Measurements from ENCODE around the gene ANKRD22.
A peak's percentile ranks its signal among the peaks of the same experiment; 100 is the strongest.

Gene ANKRD22

DNA sequence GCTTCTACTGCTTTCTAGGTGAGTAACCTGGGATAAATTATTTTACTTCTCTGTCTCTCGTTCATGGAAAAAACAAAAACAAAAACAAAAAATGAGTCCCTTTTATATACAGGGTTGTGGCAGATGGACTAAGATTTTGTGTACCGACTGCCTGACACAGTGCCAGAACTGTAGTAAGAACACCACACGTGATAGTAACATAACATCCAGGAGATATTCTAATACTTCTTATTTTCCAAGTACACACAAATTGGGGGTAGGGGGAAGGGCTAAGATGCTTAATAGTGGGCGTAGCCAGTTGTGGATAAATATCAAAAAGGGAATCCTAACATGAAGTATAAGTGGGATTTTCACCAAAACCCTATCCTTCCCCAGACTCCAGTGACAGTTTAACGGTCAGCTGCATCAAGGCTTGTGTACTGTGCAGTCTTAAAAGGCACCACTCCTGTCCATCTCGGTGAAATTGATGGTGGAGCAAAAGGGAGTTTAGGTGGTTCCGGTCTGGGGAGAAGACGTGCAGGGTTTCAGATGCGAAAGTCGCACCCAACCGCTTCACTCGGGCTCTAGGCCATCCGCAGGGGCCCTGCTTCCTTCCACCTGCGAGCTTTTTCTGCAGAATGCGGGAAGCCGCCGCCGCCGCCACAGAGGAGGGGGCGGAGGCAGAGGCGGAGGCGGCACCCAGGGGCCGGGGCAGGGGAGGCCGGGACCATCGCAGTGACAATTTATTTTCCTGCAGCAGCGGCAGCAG, 28.1 kb upstream of the ANKRD22 start, which contains the start of gene STAMBPL1:
Gene STAMBPL1 (plus strand): TSS at position 712 of the 748 bp plus-strand sequence. CDS start 21,464 bp downstream, outside the sequence.
- peak; percentile 37 for DNase-seq (ENCODE audit: insufficient read length, low spot score)
- TF ChIP-seq TAF1 (IDR thresholded peaks at IDR 0.05; ENCODE audit: low read depth, low read length) (peak; percentile 48; the same call in 1 of the 2 replicates), POLR2AphosphoS5 (IDR thresholded peaks at IDR 0.05; ENCODE audit: low read depth, low read length) (no peak; the same call in none of the 2 replicates), POU2F2 (IDR thresholded peaks at IDR 0.05; ENCODE audit: low read depth, low read length) (peak; percentile 62; the same call in 1 of the 2 replicates), SPI1 (IDR thresholded peaks at IDR 0.05; ENCODE audit: low read depth, low read length) (no peak), POLR2A (IDR thresholded peaks at IDR 0.05; ENCODE audit: low read depth, low read length) (0 out of 2 replicates have a peak, but pooled peaks have one; percentile 11), PAX5 (IDR thresholded peaks at IDR 0.05; ENCODE audit: insufficient read depth, low read length, severe bottlenecking) (no peak)
- no peak for FAIRE-seq

DNA sequence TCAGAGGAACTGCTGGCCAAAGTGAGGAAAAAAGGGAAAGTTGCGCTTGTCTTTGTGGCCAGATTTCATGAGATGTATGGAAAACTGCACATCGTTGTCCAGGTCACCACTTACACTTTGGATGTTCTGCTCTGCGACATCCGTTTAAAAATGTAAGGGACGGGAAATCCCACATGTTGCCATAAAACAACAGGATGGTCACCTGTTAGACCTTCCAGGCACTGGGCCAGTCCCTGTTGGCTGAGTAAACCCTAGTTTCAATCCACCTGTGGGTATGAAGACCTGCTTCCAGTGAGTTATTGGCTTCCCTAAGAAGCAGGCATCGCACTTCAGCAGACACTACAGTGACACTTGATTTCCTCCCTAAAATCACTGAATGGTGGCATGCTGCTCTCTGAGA, 25.7 kb upstream of the ANKRD22 start:
- DNase-seq (ENCODE audit: insufficient read length, low spot score) (no peak), FAIRE-seq (peak; percentile 28)
- TF ChIP-seq PAX5 (IDR thresholded peaks at IDR 0.05; ENCODE audit: insufficient read depth, low read length, severe bottlenecking) (no peak), TAF1 (IDR thresholded peaks at IDR 0.05; ENCODE audit: low read depth, low read length) (no peak), SPI1 (IDR thresholded peaks at IDR 0.05; ENCODE audit: low read depth, low read length) (no peak), POU2F2 (IDR thresholded peaks at IDR 0.05; ENCODE audit: low read depth, low read length) (no peak), POLR2A (IDR thresholded peaks at IDR 0.05; ENCODE audit: low read depth, low read length) (no peak), POLR2AphosphoS5 (IDR thresholded peaks at IDR 0.05; ENCODE audit: low read depth, low read length) (no peak)

DNA sequence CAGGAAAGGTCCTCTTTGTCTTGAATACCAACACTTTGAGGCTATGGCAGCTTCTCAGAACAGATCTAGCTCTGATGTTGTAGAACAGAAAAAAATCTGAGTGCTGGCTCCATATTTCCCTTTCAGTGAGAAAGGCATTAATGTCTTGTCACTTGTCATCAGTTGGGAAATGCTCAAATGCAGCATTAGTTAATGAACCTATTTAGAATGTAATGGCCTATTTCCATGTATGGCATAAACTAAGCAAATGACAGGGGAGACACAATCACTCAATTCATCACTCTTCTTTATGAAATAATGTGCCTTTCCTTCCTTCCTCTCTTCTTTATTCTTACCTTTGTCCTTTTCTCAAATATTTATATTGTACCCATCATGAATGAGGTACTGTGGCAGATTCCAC, 23.4 kb upstream of the ANKRD22 start:
- TF ChIP-seq SPI1 (IDR thresholded peaks at IDR 0.05; ENCODE audit: low read depth, low read length) (no peak), POLR2A (IDR thresholded peaks at IDR 0.05; ENCODE audit: low read depth, low read length) (no peak), POU2F2 (IDR thresholded peaks at IDR 0.05; ENCODE audit: low read depth, low read length) (no peak), POLR2AphosphoS5 (IDR thresholded peaks at IDR 0.05; ENCODE audit: low read depth, low read length) (no peak), TAF1 (IDR thresholded peaks at IDR 0.05; ENCODE audit: low read depth, low read length) (no peak), PAX5 (IDR thresholded peaks at IDR 0.05; ENCODE audit: insufficient read depth, low read length, severe bottlenecking) (no peak)
- no peak for FAIRE-seq
- no peak for DNase-seq (ENCODE audit: insufficient read length, low spot score)

DNA sequence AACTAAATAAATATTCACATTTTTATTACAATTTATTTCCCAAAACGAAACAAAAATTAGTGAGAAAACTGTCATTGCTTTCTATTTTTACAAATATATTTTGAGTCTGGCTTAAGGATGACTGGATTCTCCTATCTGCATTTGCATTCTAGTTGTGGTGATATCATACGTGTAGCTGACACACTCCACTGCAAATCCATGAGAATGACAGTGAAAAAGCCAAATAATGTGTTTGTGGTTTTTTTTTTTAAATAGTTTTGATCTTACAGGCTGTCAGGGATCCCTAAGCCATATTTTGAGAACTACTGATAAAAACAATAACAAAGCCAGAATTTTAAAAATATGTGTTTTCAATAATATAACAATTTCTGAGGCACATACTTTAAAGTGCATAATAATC, 22.6 kb upstream of the ANKRD22 start:
- DNase-seq (ENCODE audit: insufficient read length, low spot score): no peak
- FAIRE-seq: no peak
- TF ChIP-seq SPI1 (IDR thresholded peaks at IDR 0.05; ENCODE audit: low read depth, low read length): no peak
- no peak for TF ChIP-seq TAF1 (IDR thresholded peaks at IDR 0.05; ENCODE audit: low read depth, low read length)
- no peak for TF ChIP-seq POLR2A (IDR thresholded peaks at IDR 0.05; ENCODE audit: low read depth, low read length)
- no peak for TF ChIP-seq PAX5 (IDR thresholded peaks at IDR 0.05; ENCODE audit: insufficient read depth, low read length, severe bottlenecking)

DNA sequence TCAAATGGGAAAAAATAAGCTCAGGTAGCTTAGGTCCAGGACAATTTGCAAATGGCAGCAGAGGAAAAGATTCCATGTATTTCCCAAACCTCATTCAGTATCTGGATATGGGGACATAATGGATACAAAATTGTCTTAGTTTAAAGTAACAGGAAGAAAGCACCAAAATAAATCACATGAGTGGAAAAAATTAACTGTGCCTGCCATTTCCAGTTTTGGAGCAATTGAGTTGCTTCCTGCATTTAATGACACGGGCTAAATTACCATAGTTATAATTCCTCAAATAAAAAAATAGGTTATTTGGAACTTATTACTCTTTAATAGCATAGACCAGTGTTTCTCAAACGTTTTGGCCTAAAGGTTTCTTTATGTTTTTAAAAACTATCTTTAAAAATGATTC, 22.1 kb upstream of the ANKRD22 start:
- no peak for FAIRE-seq
- DNase-seq (ENCODE audit: insufficient read length, low spot score): no peak
- TF ChIP-seq SPI1 (IDR thresholded peaks at IDR 0.05; ENCODE audit: low read depth, low read length) (no peak), PAX5 (IDR thresholded peaks at IDR 0.05; ENCODE audit: insufficient read depth, low read length, severe bottlenecking) (no peak), POLR2A (IDR thresholded peaks at IDR 0.05; ENCODE audit: low read depth, low read length) (no peak), TAF1 (IDR thresholded peaks at IDR 0.05; ENCODE audit: low read depth, low read length) (no peak), POU2F2 (IDR thresholded peaks at IDR 0.05; ENCODE audit: low read depth, low read length) (no peak), POLR2AphosphoS5 (IDR thresholded peaks at IDR 0.05; ENCODE audit: low read depth, low read length) (no peak)

DNA sequence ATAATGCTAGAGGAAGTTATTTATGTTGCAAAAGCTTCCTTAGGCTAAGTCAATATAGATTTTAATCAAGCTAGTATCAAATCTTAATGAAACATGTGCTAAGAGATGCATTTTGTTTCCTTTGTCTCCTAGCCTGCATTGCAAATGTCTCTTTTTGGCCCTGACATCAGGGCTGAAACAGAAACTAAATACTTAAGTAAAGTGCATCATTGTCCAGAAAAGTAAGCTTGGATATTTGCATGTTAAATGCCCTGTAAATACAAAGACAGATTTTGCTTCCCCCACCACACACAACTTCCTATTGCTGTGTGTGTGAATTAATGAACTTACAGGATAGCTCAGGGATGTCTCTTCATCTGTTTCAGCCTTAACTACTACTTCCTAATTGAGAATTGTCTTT, 18.4 kb upstream of the ANKRD22 start:
- no peak for DNase-seq (ENCODE audit: insufficient read length, low spot score)
- TF ChIP-seq POU2F2 (IDR thresholded peaks at IDR 0.05; ENCODE audit: low read depth, low read length) (no peak), POLR2A (IDR thresholded peaks at IDR 0.05; ENCODE audit: low read depth, low read length) (no peak), TAF1 (IDR thresholded peaks at IDR 0.05; ENCODE audit: low read depth, low read length) (no peak), SPI1 (IDR thresholded peaks at IDR 0.05; ENCODE audit: low read depth, low read length) (no peak), POLR2AphosphoS5 (IDR thresholded peaks at IDR 0.05; ENCODE audit: low read depth, low read length) (no peak), PAX5 (IDR thresholded peaks at IDR 0.05; ENCODE audit: insufficient read depth, low read length, severe bottlenecking) (no peak)
- FAIRE-seq: peak; percentile 81

DNA sequence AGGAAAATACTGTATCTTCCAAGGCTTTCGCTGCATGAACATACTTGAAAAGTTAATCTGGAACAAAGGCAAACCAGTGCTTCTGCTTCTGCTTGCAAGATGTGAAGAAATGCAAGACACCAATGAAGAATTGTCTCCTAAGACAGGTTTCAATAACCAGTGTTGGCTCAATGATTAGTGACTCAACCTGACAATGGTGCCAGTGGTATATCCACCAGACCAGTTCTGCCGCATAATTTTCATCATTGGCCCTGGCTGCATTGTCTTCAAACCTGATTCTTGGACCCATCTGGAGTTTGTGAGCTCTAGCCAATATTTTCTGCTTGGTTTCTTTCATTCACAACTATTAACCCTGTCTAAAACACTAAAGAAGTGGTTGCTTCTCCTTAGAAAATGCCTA, 14.8 kb upstream of the ANKRD22 start:
- FAIRE-seq (no peak), DNase-seq (ENCODE audit: insufficient read length, low spot score) (no peak)
- TF ChIP-seq PAX5 (IDR thresholded peaks at IDR 0.05; ENCODE audit: insufficient read depth, low read length, severe bottlenecking) (no peak), POLR2A (IDR thresholded peaks at IDR 0.05; ENCODE audit: low read depth, low read length) (no peak), TAF1 (IDR thresholded peaks at IDR 0.05; ENCODE audit: low read depth, low read length) (no peak), SPI1 (IDR thresholded peaks at IDR 0.05; ENCODE audit: low read depth, low read length) (no peak), POLR2AphosphoS5 (IDR thresholded peaks at IDR 0.05; ENCODE audit: low read depth, low read length) (no peak), POU2F2 (IDR thresholded peaks at IDR 0.05; ENCODE audit: low read depth, low read length) (no peak)

DNA sequence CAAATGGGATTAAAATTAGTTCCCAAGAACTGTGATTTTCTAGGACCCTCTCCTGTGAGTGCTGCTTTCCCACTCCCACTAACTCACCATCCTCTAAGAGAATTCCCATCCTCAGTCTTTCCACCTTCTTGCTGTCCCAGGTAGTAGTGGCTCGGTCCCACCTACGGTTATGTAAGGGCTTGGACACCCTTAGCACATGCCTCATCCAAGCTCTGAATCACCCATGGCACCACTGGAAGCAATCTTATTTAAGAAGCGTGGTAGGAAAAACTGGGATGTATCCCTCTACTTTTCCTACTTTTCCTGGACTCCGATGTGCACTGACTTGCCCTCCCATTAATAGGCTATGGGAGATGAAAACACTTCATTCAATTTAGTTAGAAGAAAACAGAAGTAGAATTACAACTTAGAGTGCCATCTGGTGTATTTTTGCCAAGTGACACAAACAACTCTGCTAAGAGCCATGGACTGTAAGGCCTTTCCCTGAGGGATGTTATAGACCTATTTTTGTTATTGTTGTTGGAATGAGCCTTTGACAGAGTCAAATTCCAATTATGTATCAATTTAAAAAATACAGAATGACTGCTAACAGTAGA, 13.7 kb upstream of the ANKRD22 start:
- no peak for DNase-seq (ENCODE audit: insufficient read length, low spot score)
- no peak for TF ChIP-seq SPI1 (IDR thresholded peaks at IDR 0.05; ENCODE audit: low read depth, low read length)
- TF ChIP-seq POU2F2 (IDR thresholded peaks at IDR 0.05; ENCODE audit: low read depth, low read length): no peak
- no peak for TF ChIP-seq POLR2AphosphoS5 (IDR thresholded peaks at IDR 0.05; ENCODE audit: low read depth, low read length)
- TF ChIP-seq PAX5 (IDR thresholded peaks at IDR 0.05; ENCODE audit: insufficient read depth, low read length, severe bottlenecking): no peak
- no peak for TF ChIP-seq TAF1 (IDR thresholded peaks at IDR 0.05; ENCODE audit: low read depth, low read length)
- TF ChIP-seq POLR2A (IDR thresholded peaks at IDR 0.05; ENCODE audit: low read depth, low read length): no peak
- no peak for FAIRE-seq

DNA sequence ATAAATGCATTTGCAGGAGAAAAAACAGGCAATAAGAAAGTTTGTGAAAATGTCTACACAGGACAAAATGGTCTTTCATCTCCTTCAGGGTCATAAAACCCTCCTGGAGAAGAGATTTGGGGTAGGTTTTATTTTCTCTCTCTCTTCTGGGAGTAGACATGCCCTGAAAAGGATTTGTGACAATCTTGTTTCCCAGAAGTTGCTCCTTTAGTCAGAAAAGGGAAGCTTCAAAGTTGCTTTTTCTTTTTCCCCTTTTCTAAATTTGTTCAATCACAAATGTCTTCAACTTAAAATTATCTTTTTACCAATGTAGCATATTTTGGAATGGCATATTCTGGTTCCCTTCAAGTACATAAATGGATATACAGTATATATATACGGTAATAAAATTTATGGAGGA, 9.4 kb upstream of the ANKRD22 start:
- FAIRE-seq: no peak
- DNase-seq (ENCODE audit: insufficient read length, low spot score): no peak
- TF ChIP-seq SPI1 (IDR thresholded peaks at IDR 0.05; ENCODE audit: low read depth, low read length) (no peak), POLR2AphosphoS5 (IDR thresholded peaks at IDR 0.05; ENCODE audit: low read depth, low read length) (no peak)
